NCI-H226 (cell line): ENCODE results near the gene DUSP22.

ENCODE experiments used
- DNase-seq: peaks from one replicate; pipeline ENCODE4 v3.0.0-alpha.2; 2015

The DUSP22 gene

DNA sequence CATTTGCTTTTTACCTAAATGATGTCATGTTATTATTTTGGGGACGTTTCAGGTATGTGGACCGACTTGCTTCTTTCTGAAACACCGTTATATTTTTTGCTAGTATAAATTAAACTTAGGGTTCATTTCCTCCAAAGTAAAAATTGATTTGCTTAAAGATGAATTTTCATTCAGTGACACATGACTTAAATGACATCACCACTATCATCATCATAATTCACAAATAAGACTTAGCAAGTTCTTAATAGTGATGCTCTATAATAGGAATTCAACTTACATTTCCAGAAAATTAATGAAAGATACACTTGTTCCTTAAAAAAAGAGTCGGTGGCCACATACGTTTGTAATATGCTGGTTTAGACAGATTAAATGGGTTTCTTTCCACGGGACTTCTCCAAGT is 108.5 kb downstream of the DUSP22 start:
- DNase-seq: no peak
